GM21390 (cell line): ENCODE measurements around the gene STARD7.
"Not testable (repeated sequence)": the region's sequence is repeated elsewhere in the genome, so short reads cannot be mapped to it uniquely, and the experiment has no call there.

Experiments
- ATAC-seq: cut with Tn5 transposase; IDR thresholded peaks from one replicate; pipeline ENCODE4 v1.9.1; 2021; ENCODE audit not compliant: unreplicated experiment

The STARD7 gene

GRCh38 chr2:96208143-96209010, at the start of gene STARD7:
Gene STARD7 (minus strand): TSS chr2:96208827. CDS start chr2:96208434, 393 bp downstream.
- peak; percentile 84 for ATAC-seq

GRCh38 chr2:96257744-96258143, 49.1 kb upstream of the STARD7 start:
- ATAC-seq = not testable (repeated sequence)

GRCh38 chr2:96256611-96257113, 48.0 kb upstream of the STARD7 start:
- ATAC-seq = no peak

GRCh38 chr2:96254571-96254970, 45.9 kb upstream of the STARD7 start:
- ATAC-seq = no peak

GRCh38 chr2:96253006-96253405, 44.4 kb upstream of the STARD7 start:
- no peak for ATAC-seq

GRCh38 chr2:96252526-96252925, 43.9 kb upstream of the STARD7 start:
- no peak for ATAC-seq

- ATAC-seq = no peak
Measured at GRCh38 chr2:96251721-96252292, 43.2 kb upstream of the STARD7 start.

- ATAC-seq = no peak
Measured at GRCh38 chr2:96250188-96250587, 41.6 kb upstream of the STARD7 start.

GRCh38 chr2:96249654-96250053, 41.0 kb upstream of the STARD7 start:
- no peak for ATAC-seq

GRCh38 chr2:96248624-96249023, 40.0 kb upstream of the STARD7 start:
- ATAC-seq = no peak

- no peak for ATAC-seq
Measured at GRCh38 chr2:96247896-96248295, 39.3 kb upstream of the STARD7 start.

GRCh38 chr2:96247009-96247408, 38.4 kb upstream of the STARD7 start:
- no peak for ATAC-seq

GRCh38 chr2:96245609-96246390, 37.2 kb upstream of the STARD7 start:
- no peak for ATAC-seq

GRCh38 chr2:96243843-96244242, 35.2 kb upstream of the STARD7 start:
- ATAC-seq = no peak

GRCh38 chr2:96241900-96242611, 33.4 kb upstream of the STARD7 start:
- ATAC-seq = peak; percentile 75

GRCh38 chr2:96241227-96241626, 32.6 kb upstream of the STARD7 start:
- ATAC-seq = no peak

GRCh38 chr2:96240341-96241038, 31.9 kb upstream of the STARD7 start:
- ATAC-seq = no peak

- no peak for ATAC-seq
Measured at GRCh38 chr2:96239745-96240264, 31.2 kb upstream of the STARD7 start.

GRCh38 chr2:96239091-96239490, 30.5 kb upstream of the STARD7 start:
- no peak for ATAC-seq

- no peak for ATAC-seq
Measured at GRCh38 chr2:96238266-96238665, 29.6 kb upstream of the STARD7 start.
